Sigmoid colon (tissue), 4 donors: Measurements from ENCODE around the gene VIL1.

Experiments
- CTCF ChIP-seq, 4 experiments: fragments of 450-650 bp in 3 of 4; fragments of 200-600 bp in 1 of 4; IDR thresholded peaks; one replicate each; pipeline ENCODE4 v1.5.1; 2016 to 2019; ENCODE audit warnings: antibody characterized with exemption in 4 of 4, mild to moderate bottlenecking in 3 of 4, moderate library complexity in 2 of 4
- POLR2A ChIP-seq, 2 donors: fragments of 450-650 bp; IDR thresholded peaks; one replicate each; pipeline ENCODE4 v1.6.1; 2016; ENCODE audit warnings: antibody characterized with exemption in 2 of 2, mild to moderate bottlenecking in 2 of 2, moderate library complexity in 2 of 2
- POLR2AphosphoS5 ChIP-seq, 4 donors: sonication (generic); formaldehyde crosslinking; IDR thresholded peaks; one replicate each; pipeline ENCODE4 v1.6.1; 2017; ENCODE audit warnings: antibody characterized with exemption in 4 of 4

DNA sequence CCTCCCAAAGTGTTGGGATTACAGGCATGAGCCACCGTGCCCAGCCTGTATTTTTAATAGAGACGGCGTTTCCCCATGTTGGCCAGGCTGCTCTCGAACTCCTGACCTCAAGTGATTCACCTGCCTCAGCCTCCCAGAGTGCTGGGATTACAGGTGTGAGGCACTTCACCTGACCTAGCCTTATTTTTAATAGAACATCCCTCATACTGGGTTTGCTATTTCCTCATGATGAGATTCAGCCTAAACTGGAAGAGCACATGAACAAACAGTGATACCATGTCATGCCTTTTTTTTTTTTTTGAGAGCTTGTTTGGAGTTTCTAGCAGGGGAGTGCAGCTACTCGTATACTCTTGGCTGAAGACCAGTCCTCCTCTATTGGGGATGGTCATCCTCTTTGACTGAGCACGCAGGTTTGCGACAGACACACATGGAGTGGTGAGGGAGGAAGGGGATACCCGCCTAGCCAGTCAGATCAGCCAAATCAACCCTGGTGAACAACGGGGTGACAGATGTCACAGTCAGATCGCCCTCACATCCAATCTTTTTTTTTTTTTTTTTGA, 81.7 kb downstream of the VIL1 start:
- TF ChIP-seq CTCF (IDR thresholded peaks at IDR 0.05) (no peak), POLR2AphosphoS5 (IDR thresholded peaks at IDR 0.05) (no peak), POLR2A (IDR thresholded peaks at IDR 0.05) (no peak)
